GM21528 (cell line): ENCODE data around the gene PARP1.
"Not testable (repeated sequence)": the region's sequence is repeated elsewhere in the genome, so short reads cannot be mapped to it uniquely, and the experiment has no call there.

Experiments used
- ATAC-seq: cut with Tn5 transposase; IDR thresholded peaks from one replicate; pipeline ENCODE4 v1.9.1; 2021; ENCODE audit warnings: mild to moderate bottlenecking, moderate library complexity; ENCODE audit not compliant: unreplicated experiment, low FRiP score

The PARP1 gene

GRCh38 chr1:226407497-226408284 lies at the start of gene PARP1:
Gene PARP1, minus strand, starts transcription at chr1:226408093. Its CDS starts 164 bp downstream, at chr1:226407929.
- peak; percentile 74 for ATAC-seq

- ATAC-seq: no peak
Observed at GRCh38 chr1:226457307-226457712, 49.4 kb upstream of the PARP1 start.

- no peak for ATAC-seq
Observed at GRCh38 chr1:226455843-226456242, 48.0 kb upstream of the PARP1 start.

- ATAC-seq: no peak
Observed at GRCh38 chr1:226454349-226454748, 46.5 kb upstream of the PARP1 start.

- ATAC-seq: no peak
Observed at GRCh38 chr1:226453015-226453704, 45.3 kb upstream of the PARP1 start.

- ATAC-seq: no peak
Observed at GRCh38 chr1:226450688-226451087, 42.8 kb upstream of the PARP1 start.

- no peak for ATAC-seq
Observed at GRCh38 chr1:226449823-226450222, 41.9 kb upstream of the PARP1 start.

GRCh38 chr1:226447932-226448665 lies 40.2 kb upstream of the PARP1 start:
- no peak for ATAC-seq

GRCh38 chr1:226446094-226446493 lies 38.2 kb upstream of the PARP1 start:
- ATAC-seq: no peak

- peak; percentile 100 for ATAC-seq
Observed at GRCh38 chr1:226444901-226445300, 37.0 kb upstream of the PARP1 start.

GRCh38 chr1:226443439-226443838 lies 35.5 kb upstream of the PARP1 start:
- ATAC-seq: no peak

GRCh38 chr1:226443033-226443432 lies 35.1 kb upstream of the PARP1 start:
- ATAC-seq: no peak

GRCh38 chr1:226441629-226442028 lies 33.7 kb upstream of the PARP1 start:
- no peak for ATAC-seq

- ATAC-seq: no peak
Observed at GRCh38 chr1:226440512-226440911, 32.6 kb upstream of the PARP1 start.

- ATAC-seq: no peak
Observed at GRCh38 chr1:226438007-226438406, 30.1 kb upstream of the PARP1 start.

GRCh38 chr1:226436855-226437491 lies 29.1 kb upstream of the PARP1 start:
- no peak for ATAC-seq

- ATAC-seq: no peak
Observed at GRCh38 chr1:226436472-226436854, 28.6 kb upstream of the PARP1 start.

GRCh38 chr1:226433341-226433720 lies 25.4 kb upstream of the PARP1 start:
- no peak for ATAC-seq

GRCh38 chr1:226432586-226433340 lies 24.9 kb upstream of the PARP1 start:
- ATAC-seq: no peak

- ATAC-seq: not testable (repeated sequence)
Observed at GRCh38 chr1:226431898-226432297, 24.0 kb upstream of the PARP1 start.
